Measurements from ENCODE around the gene CHMP4B. TPM values are rescaled to one million over a fixed set of nuclear protein-coding genes. Genes with fewer than 3 reads are reported as not detected.

The CHMP4B gene
- total RNA-seq, 1 experiment from 2014 or later, result 68.9 TPM

- TF ChIP-seq CTCF (conservative IDR thresholded peaks at IDR 0.05; ENCODE audit: low read depth, low read length) (no peak), EZH2 (IDR thresholded peaks at IDR 0.05; ENCODE audit: borderline replicate concordance, low read depth, low read length, poor library complexity, severe bottlenecking) (no peak)
- no peak overlapping the region for H3K4me3 ChIP-seq (ENCODE audit: low read depth, low read length, poor library complexity, severe bottlenecking)
- no peaks in the 10 kb centered on the region for H3K27me3 ChIP-seq (replicated peaks; ENCODE audit: insufficient read depth, low read depth, low read length, poor library complexity)
- no peak overlapping the region for H3K27ac ChIP-seq (ENCODE audit: low read depth, low read length, poor library complexity, severe bottlenecking)
- H3K9me3 ChIP-seq (ENCODE audit: low read depth, low read length, poor library complexity, severe bottlenecking), result no peaks in the 10 kb centered on the region
- no peaks in the 10 kb centered on the region for H3K4me1 ChIP-seq (ENCODE audit: insufficient read depth, low read length, poor library complexity, severe bottlenecking)
- intact Hi-C loops (cut with micrococcal nuclease; ENCODE audit: unreplicated experiment), result no loop called here
- ChIA-PET CTCF (no interaction called here), POLR2A (ENCODE audit: low non-redundant PET) (no interaction called here)
- DNase-seq (ENCODE audit: low spot score), result no peak
- BruUV-seq (replicated peaks), result no TSS peak
- no peaks in the 10 kb centered on the region for H3K36me3 ChIP-seq (ENCODE audit: insufficient read depth, low read length, poor library complexity, severe bottlenecking)
Observed at GRCh38 chr20:33765592-33765991, 45.6 kb upstream of the CHMP4B start.

DNA sequence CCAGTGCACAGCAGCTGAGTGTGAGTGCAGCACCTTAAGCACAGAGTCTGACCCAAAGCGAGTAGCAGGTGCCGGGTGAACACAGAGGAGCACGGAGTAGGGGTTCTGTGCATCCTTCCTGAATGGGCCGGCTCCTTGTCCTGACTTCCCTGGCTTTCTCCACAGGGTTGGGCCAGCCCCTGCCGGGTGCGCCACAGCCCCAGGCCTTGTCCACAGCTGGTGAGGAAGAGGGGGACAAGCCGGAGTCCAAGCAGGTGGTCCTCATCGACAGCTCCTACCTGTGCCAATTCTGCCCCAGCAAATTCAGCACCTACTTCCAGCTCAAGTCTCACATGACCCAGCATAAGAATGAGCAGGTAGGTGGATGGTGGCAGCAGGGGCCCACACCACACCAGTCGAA, 44.5 kb upstream of the CHMP4B start:
- Histone ChIP-seq H3K27me3 (replicated peaks; ENCODE audit: insufficient read depth, low read depth, low read length, poor library complexity) (no peaks in the 10 kb centered on the region), H3K4me3 (ENCODE audit: low read depth, low read length, poor library complexity, severe bottlenecking) (no peak overlapping the region), H3K27ac (ENCODE audit: low read depth, low read length, poor library complexity, severe bottlenecking) (no peak overlapping the region), H3K36me3 (ENCODE audit: insufficient read depth, low read length, poor library complexity, severe bottlenecking) (no peaks in the 10 kb centered on the region), H3K4me1 (ENCODE audit: insufficient read depth, low read length, poor library complexity, severe bottlenecking) (no peaks in the 10 kb centered on the region), H3K9me3 (ENCODE audit: low read depth, low read length, poor library complexity, severe bottlenecking) (no peaks in the 10 kb centered on the region)
- DNase-seq (ENCODE audit: low spot score), result no peak
- no TSS peak for BruUV-seq (replicated peaks)
- ChIA-PET CTCF (no interaction called here), POLR2A (ENCODE audit: low non-redundant PET) (no interaction called here)
- no peak for TF ChIP-seq CTCF (conservative IDR thresholded peaks at IDR 0.05; ENCODE audit: low read depth, low read length)
- no peak for TF ChIP-seq EZH2 (IDR thresholded peaks at IDR 0.05; ENCODE audit: borderline replicate concordance, low read depth, low read length, poor library complexity, severe bottlenecking)
- intact Hi-C loops (cut with micrococcal nuclease; ENCODE audit: unreplicated experiment), result no loop called here

GRCh38 chr20:33767777-33768138, 43.4 kb upstream of the CHMP4B start:
- no peaks in the 10 kb centered on the region for H3K36me3 ChIP-seq (ENCODE audit: insufficient read depth, low read length, poor library complexity, severe bottlenecking)
- H3K27ac ChIP-seq (ENCODE audit: low read depth, low read length, poor library complexity, severe bottlenecking), result no peak overlapping the region
- H3K4me1 ChIP-seq (ENCODE audit: insufficient read depth, low read length, poor library complexity, severe bottlenecking), result no peaks in the 10 kb centered on the region
- no TSS peak for BruUV-seq (replicated peaks)
- ChIA-PET CTCF (no interaction called here), POLR2A (ENCODE audit: low non-redundant PET) (no interaction called here)
- no peak for DNase-seq (ENCODE audit: low spot score)
- H3K4me3 ChIP-seq (ENCODE audit: low read depth, low read length, poor library complexity, severe bottlenecking), result no peak overlapping the region
- intact Hi-C loops (cut with micrococcal nuclease; ENCODE audit: unreplicated experiment), result no loop called here
- TF ChIP-seq CTCF (conservative IDR thresholded peaks at IDR 0.05; ENCODE audit: low read depth, low read length) (no peak), EZH2 (IDR thresholded peaks at IDR 0.05; ENCODE audit: borderline replicate concordance, low read depth, low read length, poor library complexity, severe bottlenecking) (no peak)
- H3K9me3 ChIP-seq (ENCODE audit: low read depth, low read length, poor library complexity, severe bottlenecking), result no peaks in the 10 kb centered on the region
- no peaks in the 10 kb centered on the region for H3K27me3 ChIP-seq (replicated peaks; ENCODE audit: insufficient read depth, low read depth, low read length, poor library complexity)
